Right ventricle myocardium inferior (tissue), 1 donor: ENCODE measurements around the gene GRPEL1. TPM values are rescaled to one million over a fixed set of nuclear protein-coding genes. Genes with fewer than 3 reads are reported as not detected.
A peak's percentile ranks its signal among the peaks of the same experiment; 100 is the strongest.

ENCODE experiments used
- ATAC-seq: fragments of 200-7000 bp; cut with Tn5 transposase; one replicate; pipeline ENCODE4 v1.9.1; 2020; ENCODE audit warnings: mild to moderate bottlenecking, moderate library complexity
- DNase-seq: peaks from one replicate; pipeline ENCODE4 v3.0.0; 2021; ENCODE audit errors: missing footprints
- intact Hi-C: fragments of 100-400 bp; cut with DNase I; formaldehyde crosslinking; loops from one replicate; pipeline ENCODE4 v1.11.0; 2022
- total RNA-seq: library from RNA; stranded (reverse); fragmentation: NEBNext Ultra II Directional; extraction: Animal tissue kit (Norgen Biotek cat#: 25700); gene quantifications from one replicate; pipeline ENCODE4 v1.2.1, GENCODE V29; 2021
- donor health status: DM: no; HTN: yes; CAD: no; lungs with severe emphysema.

Gene GRPEL1
- total RNA-seq, 1 donor from 2014 or later, result 61.5 TPM

- ATAC-seq (no peak), DNase-seq (no peak)
- intact Hi-C loops, result no loop called here
Observed at GRCh38 chr4:7018281-7018680, 49.6 kb downstream of the GRPEL1 start.

GRCh38 chr4:7017446-7018048 lies 50.3 kb downstream of the GRPEL1 start:
- ATAC-seq (no peak), DNase-seq (no peak)
- intact Hi-C loops, result loop anchor here (1.0 kb wide), 1 partner anchor 27 kb away; no protein-coding TSS in a partner anchor

- no peak for DNase-seq
- ATAC-seq, result no peak
- intact Hi-C loops, result no loop called here
Observed at GRCh38 chr4:7016512-7016911, 51.4 kb downstream of the GRPEL1 start.

- peak; percentile 40 for ATAC-seq
Observed at GRCh38 chr4:7016086-7016485, 51.8 kb downstream of the GRPEL1 start.

GRCh38 chr4:7015383-7016035 lies 52.4 kb downstream of the GRPEL1 start:
- DNase-seq, result no peak
- intact Hi-C loops, result no loop called here
- ATAC-seq, result no peak

More at GRCh38 chr4:7016086-7016485, 51.8 kb downstream of the GRPEL1 start:
- intact Hi-C loops, result no loop called here
- no peak for DNase-seq

- DNase-seq (no peak), ATAC-seq (no peak)
- intact Hi-C loops, result no loop called here
Observed at GRCh38 chr4:7014815-7015214, 53.0 kb downstream of the GRPEL1 start.

GRCh38 chr4:7013175-7013574 lies 54.7 kb downstream of the GRPEL1 start:
- intact Hi-C loops, result no loop called here
- no peak for ATAC-seq

GRCh38 chr4:7009564-7009963 lies 58.3 kb downstream of the GRPEL1 start:
- intact Hi-C loops, result no loop called here
- ATAC-seq, result peak; percentile 37
- no peak for DNase-seq

More at GRCh38 chr4:7013175-7013574, 54.7 kb downstream of the GRPEL1 start:
- no peak for DNase-seq

Other genes starting within 250 kb of the GRPEL1 start
- 36.1 TPM for gene TBC1D14, start 158.2 kb downstream of the GRPEL1 start, total RNA-seq
- 33.3 TPM for gene TADA2B, start 24.7 kb downstream of the GRPEL1 start, total RNA-seq
- gene SORCS2, start 124.5 kb upstream of the GRPEL1 start, total RNA-seq, result 1.1 TPM